HEK293 (cell line): ENCODE data around the gene FXYD6.

Experiments
- CTCF ChIA-PET: fragments of 350-600 bp; formaldehyde crosslinking; extraction: SDS; loops from one replicate; lab custom pipeline; 2021; ENCODE audit warnings: antibody characterized with exemption; lab: Yijun Ruan, JAX
- POLR2A ChIA-PET: fragments of 300-600 bp; formaldehyde crosslinking; extraction: SDS; loops from one replicate; lab custom pipeline; 2020; ENCODE audit warnings: antibody characterized with exemption, inconsistent platforms; lab: Yijun Ruan, JAX
- H3K27ac ChIP-seq: fragments of 200-500 bp; sonication (Bioruptor generic); 2 replicates; pipeline ENCODE4 v1.5.1; 2014; ENCODE audit warnings: low read depth, low read length, control low read depth, inconsistent platforms; ENCODE audit errors: extremely low read depth
- H3K36me3 ChIP-seq, 2 experiments: fragments of 200-500 bp in 1 of 2; sonication (Bioruptor generic) in 1 of 2; 1 replicate in 1 of 2; 2 replicates in 1 of 2; pipeline ENCODE4 v1.5.1; 2014 to 2017; ENCODE audit warnings: inconsistent platforms in 2 of 2, low read length in 2 of 2; ENCODE audit not compliant: control insufficient read depth in 2 of 2, insufficient read depth in 1 of 2
- H3K4me1 ChIP-seq: fragments of 200-500 bp; sonication (Bioruptor generic); 2 replicates; pipeline ENCODE4 v1.5.1; 2014; ENCODE audit warnings: mild to moderate bottlenecking, low read length, inconsistent platforms; ENCODE audit not compliant: control insufficient read depth, insufficient read depth
- H3K4me3 ChIP-seq: 2 replicates; pipeline ENCODE4 v1.5.1; 2011; ENCODE audit warnings: low read depth, mild to moderate bottlenecking, control low read depth, low read length, moderate library complexity
- H3K9me3 ChIP-seq: fragments of 200-500 bp; sonication (Bioruptor generic); 2 replicates; pipeline ENCODE4 v1.5.1; 2014; ENCODE audit warnings: low read depth, low read length, inconsistent platforms; ENCODE audit not compliant: control insufficient read depth, insufficient read depth
- GLI4 ChIP-seq: fragments of 450-650 bp; formaldehyde crosslinking; IDR thresholded peaks from 2 replicates; pipeline ENCODE4 v1.5.1; 2016; ENCODE audit warnings: missing biosample characterization, missing genetic modification characterization
- HOXD13 ChIP-seq: sonication (generic); formaldehyde crosslinking; IDR thresholded peaks from 2 replicates; pipeline ENCODE4 v1.8.0; 2022; ENCODE audit warnings: missing genetic modification reagents, borderline replicate concordance
- SCRT1 ChIP-seq: fragments of 450-650 bp; formaldehyde crosslinking; IDR thresholded peaks from 2 replicates; pipeline ENCODE4 v1.5.1; 2016; ENCODE audit warnings: missing biosample characterization, missing genetic modification characterization, borderline replicate concordance
- WT1 ChIP-seq: fragments of 450-650 bp; formaldehyde crosslinking; IDR thresholded peaks from 2 replicates; pipeline ENCODE4 v1.5.1; 2016; ENCODE audit warnings: missing biosample characterization, missing genetic modification characterization
- ZBTB17 ChIP-seq: fragments of 450-650 bp; formaldehyde crosslinking; IDR thresholded peaks from 2 replicates; pipeline ENCODE4 v1.5.1; 2016; ENCODE audit warnings: missing biosample characterization, missing genetic modification characterization
- ZFP41 ChIP-seq: fragments of 450-650 bp; formaldehyde crosslinking; IDR thresholded peaks from 2 replicates; pipeline ENCODE4 v1.5.1; 2016; ENCODE audit warnings: missing biosample characterization, missing genetic modification characterization, borderline replicate concordance
- ZNF174 ChIP-seq: fragments of 450-650 bp; formaldehyde crosslinking; IDR thresholded peaks from 2 replicates; pipeline ENCODE4 v1.5.0; 2017; ENCODE audit warnings: missing biosample characterization, mild to moderate bottlenecking, missing genetic modification characterization
- ZNF23 ChIP-seq: fragments of 450-650 bp; formaldehyde crosslinking; IDR thresholded peaks from 2 replicates; pipeline ENCODE4 v1.5.1; 2016; ENCODE audit warnings: missing biosample characterization, missing genetic modification characterization, borderline replicate concordance
- ZNF292 ChIP-seq: fragments of 450-650 bp; formaldehyde crosslinking; IDR thresholded peaks from 2 replicates; pipeline ENCODE4 v1.5.1; 2016; ENCODE audit warnings: low read depth, missing biosample characterization, missing genetic modification characterization, borderline replicate concordance
- ZNF302 ChIP-seq: fragments of 450-650 bp; formaldehyde crosslinking; IDR thresholded peaks from 2 replicates; pipeline ENCODE4 v1.5.1; 2016; ENCODE audit warnings: missing biosample characterization, missing genetic modification characterization, low read depth
- ZNF394 ChIP-seq: fragments of 450-650 bp; formaldehyde crosslinking; IDR thresholded peaks from 2 replicates; pipeline ENCODE4 v1.5.1; 2016; ENCODE audit warnings: missing biosample characterization, missing genetic modification characterization, mild to moderate bottlenecking, moderate library complexity, borderline replicate concordance
- ZNF747 ChIP-seq: fragments of 450-650 bp; formaldehyde crosslinking; IDR thresholded peaks from 2 replicates; pipeline ENCODE4 v1.5.1; 2016; ENCODE audit warnings: missing biosample characterization, missing genetic modification characterization
- ZNF777 ChIP-seq: fragments of 450-650 bp; formaldehyde crosslinking; IDR thresholded peaks from 2 replicates; pipeline ENCODE4 v1.5.1; 2017; ENCODE audit warnings: missing biosample characterization, missing genetic modification characterization, borderline replicate concordance
- TF ChIP-seq, protein P1 (sequence below): fragments of 450-650 bp; formaldehyde crosslinking; IDR thresholded peaks from 2 replicates; pipeline ENCODE4 v1.5.1; 2016; ENCODE audit warnings: missing biosample characterization, missing genetic modification characterization
- TF ChIP-seq, protein P2 (sequence below): fragments of 450-650 bp; formaldehyde crosslinking; IDR thresholded peaks from 2 replicates; pipeline ENCODE4 v1.5.1; 2017; ENCODE audit warnings: missing biosample characterization, missing genetic modification characterization
- TF ChIP-seq, protein P3 (sequence below): fragments of 450-650 bp; formaldehyde crosslinking; IDR thresholded peaks from 2 replicates; pipeline ENCODE4 v1.5.1; 2016; ENCODE audit warnings: missing biosample characterization, missing genetic modification characterization
- TF ChIP-seq, protein P4 (sequence below): fragments of 450-650 bp; formaldehyde crosslinking; IDR thresholded peaks from 2 replicates; pipeline ENCODE4 v1.5.1; 2016; ENCODE audit warnings: missing biosample characterization, missing genetic modification characterization, low read depth

FXYD6 gene

DNA sequence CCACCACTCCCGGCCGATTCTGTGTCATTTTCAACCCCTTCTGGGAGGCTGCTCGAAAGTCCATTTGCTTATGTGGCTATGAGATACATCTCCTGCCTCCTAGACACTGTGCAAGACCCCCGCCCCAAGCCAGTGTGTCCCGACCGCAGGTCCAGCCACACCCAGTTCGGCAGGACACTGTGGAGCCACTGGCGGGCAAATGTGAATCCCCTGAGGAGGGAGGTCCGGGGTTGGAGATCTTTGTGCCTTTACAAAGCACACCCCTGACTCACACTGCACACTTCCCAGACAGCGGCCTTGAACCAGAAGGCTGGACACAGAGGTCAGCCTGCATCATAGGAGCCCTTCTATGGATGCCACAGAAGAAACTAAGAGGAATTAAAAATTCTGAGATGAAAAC is 17.4 kb downstream of the FXYD6 start:
- TF ChIP-seq ZNF394 (tag by site-specific recombination) (no peak), HOXD13 (no peak), ZNF777 (tag by site-specific recombination) (no peak), ZNF174 (no peak)
- TF ChIP-seq, protein P1, sequence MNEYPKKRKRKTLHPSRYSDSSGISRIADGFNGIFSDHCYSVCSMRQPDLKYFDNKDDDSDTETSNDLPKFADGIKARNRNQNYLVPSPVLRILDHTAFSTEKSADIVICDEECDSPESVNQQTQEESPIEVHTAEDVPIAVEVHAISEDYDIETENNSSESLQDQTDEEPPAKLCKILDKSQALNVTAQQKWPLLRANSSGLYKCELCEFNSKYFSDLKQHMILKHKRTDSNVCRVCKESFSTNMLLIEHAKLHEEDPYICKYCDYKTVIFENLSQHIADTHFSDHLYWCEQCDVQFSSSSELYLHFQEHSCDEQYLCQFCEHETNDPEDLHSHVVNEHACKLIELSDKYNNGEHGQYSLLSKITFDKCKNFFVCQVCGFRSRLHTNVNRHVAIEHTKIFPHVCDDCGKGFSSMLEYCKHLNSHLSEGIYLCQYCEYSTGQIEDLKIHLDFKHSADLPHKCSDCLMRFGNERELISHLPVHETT: no peak
- TF ChIP-seq, protein P2, sequence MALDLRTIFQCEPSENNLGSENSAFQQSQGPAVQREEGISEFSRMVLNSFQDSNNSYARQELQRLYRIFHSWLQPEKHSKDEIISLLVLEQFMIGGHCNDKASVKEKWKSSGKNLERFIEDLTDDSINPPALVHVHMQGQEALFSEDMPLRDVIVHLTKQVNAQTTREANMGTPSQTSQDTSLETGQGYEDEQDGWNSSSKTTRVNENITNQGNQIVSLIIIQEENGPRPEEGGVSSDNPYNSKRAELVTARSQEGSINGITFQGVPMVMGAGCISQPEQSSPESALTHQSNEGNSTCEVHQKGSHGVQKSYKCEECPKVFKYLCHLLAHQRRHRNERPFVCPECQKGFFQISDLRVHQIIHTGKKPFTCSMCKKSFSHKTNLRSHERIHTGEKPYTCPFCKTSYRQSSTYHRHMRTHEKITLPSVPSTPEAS: no peak
- ChIA-PET POLR2A (no interaction called here), CTCF (no interaction called here)

DNA sequence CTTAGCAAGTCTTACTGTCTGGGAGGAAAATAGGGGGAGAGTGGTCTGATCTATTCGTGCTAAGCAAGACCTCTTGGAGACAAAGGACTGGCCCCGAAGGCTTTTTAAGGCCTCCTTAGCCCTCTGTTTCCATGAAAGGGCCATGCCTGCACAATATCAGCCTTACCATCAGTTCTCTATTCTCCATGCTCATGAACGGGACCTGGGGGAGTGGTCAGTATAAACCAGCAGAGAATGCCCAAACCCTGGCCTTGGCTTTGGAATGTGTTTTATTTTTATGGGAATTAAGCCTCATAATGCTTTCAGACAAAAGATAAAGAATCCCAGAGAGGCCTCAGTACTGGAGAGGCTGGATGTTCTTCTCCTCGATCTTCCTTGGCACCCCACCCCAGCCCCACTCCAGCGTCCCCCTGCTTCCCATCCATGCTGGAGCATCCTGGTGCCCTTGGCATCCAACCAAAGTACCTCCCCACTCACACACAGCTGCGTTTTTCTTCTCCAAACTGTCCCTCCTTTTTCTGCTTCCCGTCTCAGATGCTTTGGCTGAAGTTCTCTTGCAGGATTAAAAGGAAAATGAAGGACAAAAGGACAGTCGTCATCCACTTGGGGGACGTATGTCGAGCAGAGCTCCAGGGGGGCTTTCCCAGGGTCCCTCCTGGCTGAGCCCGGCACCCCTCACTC is 18.6 kb downstream of the FXYD6 start:
- H3K4me1 ChIP-seq: peaks cover 4% of the 10 kb centered on the region
- no peak overlapping the region for H3K4me3 ChIP-seq
- TF ChIP-seq, protein P3, sequence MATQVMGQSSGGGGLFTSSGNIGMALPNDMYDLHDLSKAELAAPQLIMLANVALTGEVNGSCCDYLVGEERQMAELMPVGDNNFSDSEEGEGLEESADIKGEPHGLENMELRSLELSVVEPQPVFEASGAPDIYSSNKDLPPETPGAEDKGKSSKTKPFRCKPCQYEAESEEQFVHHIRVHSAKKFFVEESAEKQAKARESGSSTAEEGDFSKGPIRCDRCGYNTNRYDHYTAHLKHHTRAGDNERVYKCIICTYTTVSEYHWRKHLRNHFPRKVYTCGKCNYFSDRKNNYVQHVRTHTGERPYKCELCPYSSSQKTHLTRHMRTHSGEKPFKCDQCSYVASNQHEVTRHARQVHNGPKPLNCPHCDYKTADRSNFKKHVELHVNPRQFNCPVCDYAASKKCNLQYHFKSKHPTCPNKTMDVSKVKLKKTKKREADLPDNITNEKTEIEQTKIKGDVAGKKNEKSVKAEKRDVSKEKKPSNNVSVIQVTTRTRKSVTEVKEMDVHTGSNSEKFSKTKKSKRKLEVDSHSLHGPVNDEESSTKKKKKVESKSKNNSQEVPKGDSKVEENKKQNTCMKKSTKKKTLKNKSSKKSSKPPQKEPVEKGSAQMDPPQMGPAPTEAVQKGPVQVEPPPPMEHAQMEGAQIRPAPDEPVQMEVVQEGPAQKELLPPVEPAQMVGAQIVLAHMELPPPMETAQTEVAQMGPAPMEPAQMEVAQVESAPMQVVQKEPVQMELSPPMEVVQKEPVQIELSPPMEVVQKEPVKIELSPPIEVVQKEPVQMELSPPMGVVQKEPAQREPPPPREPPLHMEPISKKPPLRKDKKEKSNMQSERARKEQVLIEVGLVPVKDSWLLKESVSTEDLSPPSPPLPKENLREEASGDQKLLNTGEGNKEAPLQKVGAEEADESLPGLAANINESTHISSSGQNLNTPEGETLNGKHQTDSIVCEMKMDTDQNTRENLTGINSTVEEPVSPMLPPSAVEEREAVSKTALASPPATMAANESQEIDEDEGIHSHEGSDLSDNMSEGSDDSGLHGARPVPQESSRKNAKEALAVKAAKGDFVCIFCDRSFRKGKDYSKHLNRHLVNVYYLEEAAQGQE: no peak
- TF ChIP-seq ZNF747: no peak
- TF ChIP-seq SCRT1 (tag by site-specific recombination): no peak
- no peak for TF ChIP-seq ZBTB17
- TF ChIP-seq ZNF23 (tag by site-specific recombination): no peak
- TF ChIP-seq ZNF302 (tag by site-specific recombination): no peak
- no peak for TF ChIP-seq ZNF292 (tag by site-specific recombination)
- TF ChIP-seq WT1 (tag by site-specific recombination): no peak
- no peaks in the 10 kb centered on the region for H3K36me3 ChIP-seq
- CTCF ChIA-PET: interaction anchor here (1.0 kb wide), 1 partner anchor 89 kb away, joined by 4 read pairs; no protein-coding TSS in a partner anchor
- no peak overlapping the region for H3K27ac ChIP-seq
- POLR2A ChIA-PET: no interaction called here
- H3K9me3 ChIP-seq: no peaks in the 10 kb centered on the region

More for the DNA sequence above, 17.4 kb downstream of the FXYD6 start:
- Histone ChIP-seq H3K4me3 (no peak overlapping the region), H3K9me3 (no peaks in the 10 kb centered on the region), H3K27ac (no peak overlapping the region), H3K4me1 (peaks cover 4% of the 10 kb centered on the region), H3K36me3 (no peaks in the 10 kb centered on the region)

DNA sequence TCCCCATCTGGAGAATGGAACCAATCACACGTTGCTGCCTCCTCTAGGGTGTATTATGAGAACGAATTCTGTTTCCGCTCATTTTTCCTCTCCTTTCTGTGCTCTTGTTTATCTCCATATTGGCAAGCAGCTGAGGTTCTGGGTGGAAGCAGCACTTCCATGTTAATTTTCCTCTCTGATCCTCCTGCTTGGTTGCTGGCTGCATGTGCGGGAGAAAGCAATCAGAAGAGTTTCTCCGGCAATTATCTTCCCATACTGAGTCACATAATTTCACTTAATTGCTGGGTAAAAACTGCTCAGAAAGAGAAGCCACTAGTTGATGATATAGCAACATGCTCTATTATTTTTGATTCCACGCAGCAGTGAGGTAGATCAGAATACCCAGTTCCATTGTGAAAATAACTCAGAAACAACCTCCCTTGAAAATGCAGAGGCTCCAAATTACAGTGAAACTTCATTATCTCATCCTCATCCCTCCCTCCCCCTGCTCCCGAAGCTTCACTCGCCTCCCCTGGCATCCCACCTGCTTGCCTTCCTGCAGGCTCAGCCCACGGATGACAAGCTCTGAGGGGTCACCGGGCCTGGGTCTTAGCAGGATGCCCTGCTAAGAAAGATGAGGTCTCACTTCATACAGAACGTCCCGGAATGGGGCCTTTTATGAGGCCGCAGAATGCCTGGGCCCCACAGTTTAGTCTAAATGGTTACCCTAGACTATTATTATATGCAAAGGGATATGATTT is 20.4 kb downstream of the FXYD6 start:
- CTCF ChIA-PET: interaction anchor here (0.6 to 3.3 kb wide), 2 partner anchors 12 to 47 kb away, joined by 3 to 18 read pairs; no protein-coding TSS in a partner anchor
- Histone ChIP-seq H3K27ac (no peak overlapping the region), H3K9me3 (no peaks in the 10 kb centered on the region), H3K4me1 (no peaks in the 10 kb centered on the region), H3K36me3 (no peaks in the 10 kb centered on the region), H3K4me3 (no peak overlapping the region)
- TF ChIP-seq, protein P4, sequence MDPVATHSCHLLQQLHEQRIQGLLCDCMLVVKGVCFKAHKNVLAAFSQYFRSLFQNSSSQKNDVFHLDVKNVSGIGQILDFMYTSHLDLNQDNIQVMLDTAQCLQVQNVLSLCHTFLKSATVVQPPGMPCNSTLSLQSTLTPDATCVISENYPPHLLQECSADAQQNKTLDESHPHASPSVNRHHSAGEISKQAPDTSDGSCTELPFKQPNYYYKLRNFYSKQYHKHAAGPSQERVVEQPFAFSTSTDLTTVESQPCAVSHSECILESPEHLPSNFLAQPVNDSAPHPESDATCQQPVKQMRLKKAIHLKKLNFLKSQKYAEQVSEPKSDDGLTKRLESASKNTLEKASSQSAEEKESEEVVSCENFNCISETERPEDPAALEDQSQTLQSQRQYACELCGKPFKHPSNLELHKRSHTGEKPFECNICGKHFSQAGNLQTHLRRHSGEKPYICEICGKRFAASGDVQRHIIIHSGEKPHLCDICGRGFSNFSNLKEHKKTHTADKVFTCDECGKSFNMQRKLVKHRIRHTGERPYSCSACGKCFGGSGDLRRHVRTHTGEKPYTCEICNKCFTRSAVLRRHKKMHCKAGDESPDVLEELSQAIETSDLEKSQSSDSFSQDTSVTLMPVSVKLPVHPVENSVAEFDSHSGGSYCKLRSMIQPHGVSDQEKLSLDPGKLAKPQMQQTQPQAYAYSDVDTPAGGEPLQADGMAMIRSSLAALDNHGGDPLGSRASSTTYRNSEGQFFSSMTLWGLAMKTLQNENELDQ: no peak
- no peak for TF ChIP-seq ZFP41
- no peak for TF ChIP-seq GLI4 (tag by site-specific recombination)
- POLR2A ChIA-PET: no interaction called here
